OCI-LY1 (cell line): ENCODE results near the gene PCDH19.

ENCODE experiments used
- H2AFZ ChIP-seq: fragments of 200-600 bp; sonication (generic), shearing (Covaris generic); 2 replicates; pipeline ENCODE4 v1.6.0; 2014; ENCODE audit warnings: antibody characterized with exemption, mild to moderate bottlenecking, low read length
- H3F3A ChIP-seq: fragments of 200-600 bp; sonication (generic), shearing (Covaris generic); 2 replicates; pipeline ENCODE4 v1.6.0; 2014; ENCODE audit warnings: mild to moderate bottlenecking, antibody characterized with exemption, low read length, moderate library complexity; ENCODE audit not compliant: insufficient read depth
- H3K27ac ChIP-seq: fragments of 200-600 bp; sonication (generic); 2 replicates; pipeline ENCODE4 v1.5.1; 2014; ENCODE audit warnings: low read length, mixed run types, mild to moderate bottlenecking, low read depth; ENCODE audit not compliant: poor library complexity, severe bottlenecking
- H3K27me3 ChIP-seq: fragments of 200-600 bp; sonication (generic); 2 replicates; pipeline ENCODE4 v1.6.0; 2014; ENCODE audit warnings: antibody characterized with exemption, mild to moderate bottlenecking, low read length, moderate library complexity; ENCODE audit not compliant: insufficient read depth
- H3K36me3 ChIP-seq: fragments of 200-600 bp; sonication (generic); 2 replicates; pipeline ENCODE4 v1.6.1; 2014; ENCODE audit warnings: mild to moderate bottlenecking, antibody characterized with exemption, low read length, moderate library complexity, mixed read lengths; ENCODE audit not compliant: insufficient read depth
- H3K4me1 ChIP-seq: fragments of 200-600 bp; sonication (generic); 2 replicates; pipeline ENCODE4 v1.5.1; 2014; ENCODE audit warnings: mild to moderate bottlenecking, low read length, moderate library complexity; ENCODE audit not compliant: insufficient read depth, severe bottlenecking
- H3K4me2 ChIP-seq: fragments of 200-600 bp; sonication (generic), shearing (Covaris generic); 2 replicates; pipeline ENCODE4 v1.6.1; 2014; ENCODE audit warnings: low read length
- H3K4me3 ChIP-seq: fragments of 200-600 bp; sonication (generic); 2 replicates; pipeline ENCODE4 v1.5.1; 2014; ENCODE audit warnings: low read length, low read depth, mild to moderate bottlenecking, mixed read lengths; ENCODE audit not compliant: poor library complexity, severe bottlenecking
- H3K79me2 ChIP-seq: fragments of 200-600 bp; shearing (Covaris generic); 2 replicates; pipeline ENCODE4 v1.6.1; 2016; ENCODE audit warnings: mixed run types, low read length, mixed read lengths; ENCODE audit not compliant: insufficient read depth
- H3K9ac ChIP-seq: fragments of 200-600 bp; sonication (generic), shearing (Covaris generic); 2 replicates; pipeline ENCODE4 v1.6.1; 2014; ENCODE audit warnings: mild to moderate bottlenecking, low read length, mixed read lengths
- H3K9me2 ChIP-seq: fragments of 200-600 bp; sonication (generic), shearing (Covaris generic); 2 replicates; pipeline ENCODE4 v1.6.1; 2014; ENCODE audit warnings: low read depth, mild to moderate bottlenecking, low read length, mixed read lengths
- H3K9me3 ChIP-seq: fragments of 200-600 bp; shearing (Covaris generic); 2 replicates; pipeline ENCODE4 v1.6.1; 2014; ENCODE audit warnings: low read length, mixed read lengths
- H4K20me1 ChIP-seq: fragments of 200-600 bp; sonication (generic), shearing (Covaris generic); 2 replicates; pipeline ENCODE4 v1.6.0; 2016; ENCODE audit warnings: mild to moderate bottlenecking, low read length; ENCODE audit not compliant: insufficient read depth
- CTCF ChIP-seq: fragments of 200-600 bp; sonication (generic), shearing (Covaris generic); IDR thresholded peaks from 2 replicates; pipeline ENCODE4 v1.5.1; 2017; ENCODE audit warnings: mild to moderate bottlenecking, antibody characterized with exemption, low read length, moderate library complexity, mixed read lengths
- EZH2 ChIP-seq: fragments of 200-600 bp; sonication (generic), shearing (Covaris generic); IDR thresholded peaks from 2 replicates; pipeline ENCODE4 v1.8.0; 2017; ENCODE audit warnings: borderline replicate concordance, mixed run types, mild to moderate bottlenecking, antibody characterized with exemption, low read length, moderate library complexity, mixed read lengths

The PCDH19 gene

DNA sequence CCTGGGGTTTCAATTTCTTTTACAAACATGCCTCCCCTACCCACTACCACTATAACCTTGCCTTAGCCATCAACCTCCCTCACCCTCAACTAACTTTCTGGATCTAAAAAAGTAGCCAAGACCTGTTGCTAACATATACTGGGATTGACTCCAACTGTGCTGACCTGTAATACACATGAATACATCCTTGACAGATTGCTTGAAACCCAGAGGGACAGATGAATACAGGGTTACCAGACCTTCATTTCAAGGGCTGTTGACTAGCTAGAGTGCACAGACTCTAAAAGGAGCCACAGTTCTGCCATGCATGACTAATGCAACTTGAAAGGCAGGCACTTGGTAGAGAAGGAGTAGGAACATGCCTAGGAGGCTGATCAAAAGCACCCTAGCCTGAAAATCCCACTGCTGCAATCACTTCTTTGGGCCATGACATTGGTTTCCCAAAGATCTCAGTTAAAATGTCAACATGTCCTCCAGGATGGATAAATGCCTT is 121.0 kb downstream of the PCDH19 start:
- TF ChIP-seq CTCF, result no peak
- TF ChIP-seq EZH2, result no peak
- Histone ChIP-seq H3K4me2 (no peak overlapping the region), H3F3A (no peaks in the 10 kb centered on the region), H2AFZ (no peak overlapping the region), H3K27ac (no peak overlapping the region), H3K27me3 (no peaks in the 10 kb centered on the region), H4K20me1 (no peaks in the 10 kb centered on the region), H3K36me3 (no peaks in the 10 kb centered on the region), H3K4me3 (no peak overlapping the region), H3K9me3 (no peaks in the 10 kb centered on the region), H3K9ac (no peak overlapping the region), H3K79me2 (no peaks in the 10 kb centered on the region), H3K4me1 (no peaks in the 10 kb centered on the region), H3K9me2 (no peaks in the 10 kb centered on the region)

GRCh38 chrX:100277231-100277630 is 132.8 kb downstream of the PCDH19 start:
- no peak overlapping the region for H3K27ac ChIP-seq
- no peak overlapping the region for H2AFZ ChIP-seq
- no peaks in the 10 kb centered on the region for H3K36me3 ChIP-seq
- no peaks in the 10 kb centered on the region for H3F3A ChIP-seq
- H3K27me3 ChIP-seq, result no peaks in the 10 kb centered on the region
- no peak overlapping the region for H3K4me2 ChIP-seq
- no peak overlapping the region for H3K9ac ChIP-seq
- no peak overlapping the region for H3K4me3 ChIP-seq
- no peaks in the 10 kb centered on the region for H3K9me3 ChIP-seq
- H3K79me2 ChIP-seq, result no peaks in the 10 kb centered on the region
- no peaks in the 10 kb centered on the region for H3K4me1 ChIP-seq
- TF ChIP-seq CTCF, result no peak
- TF ChIP-seq EZH2, result no peak
- no peaks in the 10 kb centered on the region for H4K20me1 ChIP-seq
- no peaks in the 10 kb centered on the region for H3K9me2 ChIP-seq

DNA sequence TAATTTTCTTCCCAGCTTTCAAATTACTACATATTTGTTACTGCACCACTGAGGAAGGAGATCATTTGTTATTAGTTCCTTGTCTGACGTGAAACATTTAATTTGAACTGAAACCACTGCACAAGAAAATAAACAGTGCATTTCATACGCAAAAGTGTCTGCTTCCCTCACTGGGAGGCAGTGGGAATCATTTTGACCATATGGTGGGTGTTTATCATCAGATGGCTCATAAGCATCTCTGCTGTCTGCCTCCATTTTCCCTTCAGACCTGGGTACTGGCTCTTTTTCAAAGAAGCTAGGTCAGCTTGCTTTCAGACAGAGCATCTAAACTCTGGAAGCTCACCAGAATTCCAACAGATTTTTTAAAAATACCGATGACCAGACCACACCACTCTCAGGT is 135.2 kb downstream of the PCDH19 start:
- no peak overlapping the region for H3K4me3 ChIP-seq
- no peak overlapping the region for H2AFZ ChIP-seq
- H3K36me3 ChIP-seq, result no peaks in the 10 kb centered on the region
- no peaks in the 10 kb centered on the region for H3K4me1 ChIP-seq
- H3K9me3 ChIP-seq, result no peaks in the 10 kb centered on the region
- no peaks in the 10 kb centered on the region for H3K9me2 ChIP-seq
- no peak overlapping the region for H3K9ac ChIP-seq
- H3F3A ChIP-seq, result no peaks in the 10 kb centered on the region
- no peaks in the 10 kb centered on the region for H3K79me2 ChIP-seq
- H3K27ac ChIP-seq, result no peak overlapping the region
- H4K20me1 ChIP-seq, result no peaks in the 10 kb centered on the region
- no peaks in the 10 kb centered on the region for H3K27me3 ChIP-seq
- no peak overlapping the region for H3K4me2 ChIP-seq
- TF ChIP-seq CTCF (no peak), EZH2 (no peak)
